PC-9 (cell line): Measurements from ENCODE around the gene THSD7B. TPM values are rescaled to one million over a fixed set of nuclear protein-coding genes. Genes with fewer than 3 reads are reported as not detected.

Experiments
- BruUV-seq: library from RNA; stranded (reverse); fragments of 400-500 nt; replicated peaks from 2 replicates; lab custom pipeline; 2021; lab: Mats Ljungman, UMichigan
- CTCF ChIA-PET: fragments of 300-600 bp; sonication (Branson Sonifier 250); formaldehyde crosslinking; loops from one replicate; lab custom pipeline; 2022; ENCODE audit warnings: antibody characterized with exemption; lab: Charles Lee
- POLR2A ChIA-PET: fragments of 300-600 bp; sonication (Branson Sonifier 250); formaldehyde crosslinking; loops from one replicate; lab custom pipeline; 2022; ENCODE audit warnings: antibody characterized with exemption; ENCODE audit not compliant: unreplicated experiment; lab: Charles Lee
- DNase-seq, 2 experiments: peaks; one replicate each; pipeline versions ENCODE4 v3.0.0 to v3.0.0-alpha.2; 2015 to 2022; ENCODE audit warnings: mixed read lengths in 1 of 2
- H2AFZ ChIP-seq: fragments of 200-600 bp; sonication (generic); 2 replicates; pipeline ENCODE4 v1.8.1; 2017; ENCODE audit warnings: antibody characterized with exemption
- H3F3A ChIP-seq: fragments of 200-600 bp; sonication (generic); 2 replicates; pipeline ENCODE4 v1.8.1; 2017; ENCODE audit warnings: antibody characterized with exemption, mild to moderate bottlenecking, low read depth; ENCODE audit not compliant: insufficient read depth
- H3K27ac ChIP-seq: fragments of 200-600 bp; sonication (generic); 2 replicates; pipeline ENCODE4 v1.6.1; 2016; ENCODE audit warnings: mixed run types
- H3K27me3 ChIP-seq: fragments of 200-600 bp; sonication (generic); 2 replicates; pipeline ENCODE4 v1.6.1; 2016; ENCODE audit warnings: low read depth, mixed run types; ENCODE audit not compliant: insufficient read depth
- H3K36me3 ChIP-seq: fragments of 200-600 bp; sonication (generic); 2 replicates; pipeline ENCODE4 v1.6.1; 2016; ENCODE audit warnings: low read depth, mixed run types
- H3K4me1 ChIP-seq: fragments of 200-600 bp; sonication (generic); replicated peaks from 2 replicates; pipeline ENCODE4 v1.6.1; 2016; ENCODE audit warnings: mixed run types; ENCODE audit not compliant: insufficient read depth
- H3K4me2 ChIP-seq: fragments of 200-600 bp; sonication (generic); 2 replicates; pipeline ENCODE4 v1.6.1; 2017; ENCODE audit warnings: mixed run types
- H3K4me3 ChIP-seq: fragments of 200-600 bp; sonication (generic); 2 replicates; pipeline ENCODE4 v1.6.1; 2016; ENCODE audit warnings: mixed run types
- H3K79me2 ChIP-seq: fragments of 200-600 bp; sonication (generic); 2 replicates; pipeline ENCODE4 v1.6.1; 2017; ENCODE audit warnings: low read depth, mixed run types
- H3K9me2 ChIP-seq: fragments of 200-600 bp; sonication (generic); 2 replicates; pipeline ENCODE4 v1.8.1; 2017; ENCODE audit warnings: mild to moderate bottlenecking; ENCODE audit not compliant: insufficient read depth
- H3K9me3 ChIP-seq: fragments of 200-600 bp; sonication (generic); 2 replicates; pipeline ENCODE4 v1.8.1; 2016; ENCODE audit warnings: low read depth; ENCODE audit not compliant: insufficient read depth
- H4K20me1 ChIP-seq: fragments of 200-600 bp; sonication (generic); 2 replicates; pipeline ENCODE4 v1.8.1; 2017; ENCODE audit not compliant: insufficient read depth
- CTCF ChIP-seq: fragments of 200-600 bp; sonication (generic); conservative IDR thresholded peaks from 2 replicates; pipeline ENCODE4 v1.6.1; 2017; ENCODE audit warnings: mixed run types, antibody characterized with exemption, mild to moderate bottlenecking, moderate library complexity
- EZH2 ChIP-seq: fragments of 200-600 bp; sonication (generic); IDR thresholded peaks from 2 replicates; pipeline ENCODE4 v1.8.0; 2017; ENCODE audit warnings: antibody characterized with exemption, low read depth
- intact Hi-C: fragments of 100-400 bp; cut with micrococcal nuclease; formaldehyde crosslinking; loops from one replicate; pipeline ENCODE4 v1.10.0; 2022; ENCODE audit not compliant: unreplicated experiment
- total RNA-seq: library from RNA; stranded (reverse); gene quantifications from 2 replicates; pipeline ENCODE4 v1.2.3, GENCODE V29; 2021

THSD7B gene
- total RNA-seq, 1 experiment from 2014 or later: not detected

DNA sequence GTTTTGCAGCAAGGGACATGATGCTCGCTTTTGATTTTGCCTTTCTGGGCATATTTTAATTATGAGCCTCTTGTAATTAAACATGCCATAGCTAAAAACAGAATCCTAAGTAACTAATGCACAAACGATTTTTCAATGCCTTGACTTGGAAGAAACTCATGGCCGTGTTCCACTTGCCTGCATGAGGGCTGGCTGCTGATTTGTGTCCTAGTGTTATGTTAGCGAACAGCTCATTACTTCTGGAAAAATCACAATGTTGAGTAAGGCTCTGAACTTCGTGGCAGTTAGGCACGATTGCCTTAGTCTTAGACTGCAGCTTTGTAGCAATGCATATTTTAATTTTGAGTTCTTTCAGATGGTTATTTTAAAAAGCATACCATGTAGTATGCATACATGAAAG lies 4.5 kb downstream of the THSD7B start:
- no peak overlapping the region for H3K4me2 ChIP-seq
- POLR2A ChIA-PET: no interaction called here
- H3K9me3 ChIP-seq: no peaks in the 10 kb centered on the region
- H3K4me1 ChIP-seq: no peaks in the 10 kb centered on the region
- intact Hi-C loops: no loop called here
- no peaks in the 10 kb centered on the region for H3K36me3 ChIP-seq
- no peaks in the 10 kb centered on the region for H3K79me2 ChIP-seq
- H4K20me1 ChIP-seq: no peaks in the 10 kb centered on the region
- H2AFZ ChIP-seq: no peak overlapping the region
- H3K27me3 ChIP-seq: peaks cover 5% of the 10 kb centered on the region
- DNase-seq: no peak
- CTCF ChIA-PET: no interaction called here
- no peak for TF ChIP-seq CTCF
- no peak for TF ChIP-seq EZH2
- H3K9me2 ChIP-seq: no peaks in the 10 kb centered on the region
- BruUV-seq: no TSS peak
- H3K27ac ChIP-seq: no peak overlapping the region
- no peak overlapping the region for H3K4me3 ChIP-seq
- H3F3A ChIP-seq: no peaks in the 10 kb centered on the region

DNA sequence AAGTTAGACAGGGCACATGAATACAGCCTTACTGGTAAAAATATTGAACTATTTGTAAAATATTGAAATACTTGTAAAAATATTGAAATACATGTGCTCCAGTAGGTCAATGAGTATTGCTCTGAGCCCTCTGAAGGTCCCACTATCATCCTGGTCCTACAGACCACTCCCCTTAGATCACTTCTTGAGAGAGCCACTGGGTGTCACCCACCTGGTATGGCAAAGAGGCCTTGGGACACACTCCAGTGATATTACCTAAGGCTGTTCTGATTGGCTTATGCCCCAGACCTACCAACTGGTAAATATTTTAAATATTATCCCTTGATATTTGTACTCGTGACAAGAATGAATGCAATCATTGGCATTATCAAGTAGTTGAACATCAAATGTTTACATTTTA lies 5.0 kb downstream of the THSD7B start:
- Histone ChIP-seq H3K79me2 (no peaks in the 10 kb centered on the region), H3K36me3 (no peaks in the 10 kb centered on the region), H3F3A (no peaks in the 10 kb centered on the region), H3K4me3 (no peak overlapping the region), H3K4me1 (no peaks in the 10 kb centered on the region), H3K27ac (no peak overlapping the region), H2AFZ (no peak overlapping the region), H3K27me3 (peaks cover 5% of the 10 kb centered on the region), H3K4me2 (no peak overlapping the region), H4K20me1 (0 out of 2 replicates have a peak, but pooled peaks cover 4% of the 10 kb centered on the region), H3K9me3 (no peaks in the 10 kb centered on the region), H3K9me2 (no peaks in the 10 kb centered on the region)
- DNase-seq: no peak
- intact Hi-C loops: no loop called here
- CTCF ChIA-PET: no interaction called here
- TF ChIP-seq CTCF (no peak), EZH2 (no peak)
- no TSS peak for BruUV-seq
- POLR2A ChIA-PET: no interaction called here

DNA sequence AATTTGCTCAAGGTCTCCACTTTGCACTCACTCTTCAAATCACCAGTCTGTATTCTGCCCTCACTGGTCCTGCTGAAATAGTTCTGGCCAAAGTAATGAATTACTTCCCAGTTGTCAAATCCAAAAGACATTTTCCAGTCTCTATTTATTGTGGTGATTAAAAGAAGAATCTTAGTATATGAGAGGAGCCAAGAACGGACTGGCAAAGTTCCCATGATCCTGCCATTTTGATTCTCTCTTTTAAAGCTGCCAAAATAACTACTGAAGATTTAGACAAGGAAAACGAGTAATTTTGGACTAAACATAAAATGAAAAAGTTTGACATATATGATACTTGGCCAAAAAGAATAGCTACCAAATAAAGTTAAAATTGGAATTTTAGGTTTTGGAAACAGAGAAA lies 12.0 kb downstream of the THSD7B start:
- Histone ChIP-seq H3F3A (no peaks in the 10 kb centered on the region), H3K9me3 (no peaks in the 10 kb centered on the region), H3K27ac (no peak overlapping the region), H3K36me3 (no peaks in the 10 kb centered on the region), H3K27me3 (no peaks in the 10 kb centered on the region), H2AFZ (no peak overlapping the region), H3K4me1 (no peaks in the 10 kb centered on the region), H4K20me1 (0 out of 2 replicates have a peak, but pooled peaks cover 7% of the 10 kb centered on the region), H3K4me2 (no peak overlapping the region), H3K79me2 (no peaks in the 10 kb centered on the region), H3K4me3 (no peak overlapping the region), H3K9me2 (no peaks in the 10 kb centered on the region)
- no TSS peak for BruUV-seq
- ChIA-PET POLR2A (no interaction called here), CTCF (no interaction called here)
- intact Hi-C loops: no loop called here
- TF ChIP-seq EZH2 (no peak), CTCF (no peak)
- DNase-seq: no peak
